Cardiac fibroblast (primary cell): ENCODE results near the gene NT5DC3.
A peak's percentile ranks its signal among the peaks of the same experiment; 100 is the strongest.

ENCODE experiments used
- DNase-seq, 2 donors: peaks; one replicate each; pipeline versions ENCODE4 v3.0.0 to v3.0.0-alpha.2; 2010; ENCODE audit warnings: low read depth in 2 of 2
- H3K4me3 ChIP-seq, 2 donors: replicated peaks in 1 of 2; 1 replicate in 1 of 2; 2 replicates in 1 of 2; pipeline ENCODE4 v1.5.1; 2011; ENCODE audit warnings: low read depth in 2 of 2, low read length in 2 of 2, mild to moderate bottlenecking in 2 of 2, moderate library complexity in 1 of 2
- CTCF ChIP-seq: IDR thresholded peaks from one replicate; pipeline ENCODE4 v1.5.1; 2011; ENCODE audit warnings: low read depth, mild to moderate bottlenecking, low read length, inconsistent platforms

NT5DC3 gene

GRCh38 chr12:103875666-103876065 lies 34.6 kb upstream of the NT5DC3 start:
- TF ChIP-seq CTCF = no peak
- DNase-seq = no peak
- no peak overlapping the region for H3K4me3 ChIP-seq

GRCh38 chr12:103868215-103868614 lies 27.2 kb upstream of the NT5DC3 start:
- no peak overlapping the region for H3K4me3 ChIP-seq
- TF ChIP-seq CTCF = no peak
- no peak for DNase-seq

GRCh38 chr12:103865151-103865730 lies 24.2 kb upstream of the NT5DC3 start:
- TF ChIP-seq CTCF = no peak
- H3K4me3 ChIP-seq = no peak overlapping the region
- no peak for DNase-seq

GRCh38 chr12:103864710-103865109 lies 23.7 kb upstream of the NT5DC3 start:
- TF ChIP-seq CTCF = no peak
- DNase-seq = no peak
- H3K4me3 ChIP-seq = no peak overlapping the region

- DNase-seq = peak; percentile 94 to 98
- TF ChIP-seq CTCF = peak; percentile 9
- H3K4me3 ChIP-seq = no peak overlapping the region
Measured at GRCh38 chr12:103858953-103859601, 18.0 kb upstream of the NT5DC3 start.

- TF ChIP-seq CTCF = no peak
- H3K4me3 ChIP-seq = no peak overlapping the region
- no peak for DNase-seq
Measured at GRCh38 chr12:103858335-103858734, 17.3 kb upstream of the NT5DC3 start.

GRCh38 chr12:103857164-103857563 lies 16.1 kb upstream of the NT5DC3 start:
- DNase-seq = no peak

More at GRCh38 chr12:103857164-103857563, 16.1 kb upstream of the NT5DC3 start:
- no peak for TF ChIP-seq CTCF
- H3K4me3 ChIP-seq = no peak overlapping the region
